NCI-H146 treated with DMSO at 0.1 percent for 48 hours (cell line): ENCODE data around the gene IYD.

Experiments
- DNase-seq: peaks from one replicate; lab custom pipeline; 2025; ENCODE audit not compliant: unreplicated experiment; lab: John Stamatoyannopoulos, UW

The IYD gene

GRCh38 chr6:150368762-150369161 lies at the start of gene IYD:
Gene IYD, plus strand, starts transcription at chr6:150369012. Its CDS starts 20 bp downstream, at chr6:150369032.
- DNase-seq: no peak

GRCh38 chr6:150319924-150320323 lies 48.9 kb upstream of the IYD start:
- DNase-seq: no peak

DNA sequence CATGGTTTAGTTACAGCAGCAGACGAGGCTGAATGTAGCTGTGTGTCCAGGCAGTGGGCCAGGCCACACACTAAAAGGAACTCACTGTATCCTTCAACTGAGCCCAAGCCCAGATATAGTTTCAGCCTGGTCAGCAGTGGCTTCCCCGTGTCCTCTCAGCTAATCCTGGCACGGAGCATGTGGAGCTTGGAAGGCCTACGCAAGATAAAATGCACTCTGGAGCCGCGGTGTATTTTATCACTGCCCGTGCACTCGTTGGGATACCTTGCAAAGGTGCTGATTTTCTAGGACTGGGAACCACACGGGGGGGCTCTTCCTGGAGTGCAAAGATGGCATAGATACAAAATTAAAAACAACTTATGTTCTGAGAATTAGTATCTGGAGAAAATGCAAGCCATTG lies 48.4 kb upstream of the IYD start:
- DNase-seq: no peak

DNA sequence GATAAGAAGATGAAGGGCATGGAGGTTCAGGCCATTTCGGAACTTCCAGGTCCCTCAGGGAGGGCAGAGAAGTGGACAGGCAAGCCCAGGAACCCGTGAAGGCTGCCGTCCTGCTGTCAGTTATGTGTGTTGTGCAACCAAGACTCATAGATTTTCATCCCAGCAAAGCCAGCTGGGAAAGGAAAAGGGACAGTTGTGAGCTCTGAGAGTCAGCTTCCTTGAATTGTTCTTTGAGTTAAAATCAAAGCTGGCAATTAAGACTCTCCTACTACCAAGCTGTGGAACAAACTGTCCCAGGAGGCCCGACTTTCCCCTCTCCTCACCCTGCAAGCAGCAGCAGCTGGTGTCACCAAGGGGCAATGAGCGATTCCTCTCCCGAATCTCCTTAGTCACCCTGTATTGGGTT lies 46.3 kb upstream of the IYD start:
- no peak for DNase-seq

GRCh38 chr6:150323205-150323604 lies 45.6 kb upstream of the IYD start:
- no peak for DNase-seq

DNA sequence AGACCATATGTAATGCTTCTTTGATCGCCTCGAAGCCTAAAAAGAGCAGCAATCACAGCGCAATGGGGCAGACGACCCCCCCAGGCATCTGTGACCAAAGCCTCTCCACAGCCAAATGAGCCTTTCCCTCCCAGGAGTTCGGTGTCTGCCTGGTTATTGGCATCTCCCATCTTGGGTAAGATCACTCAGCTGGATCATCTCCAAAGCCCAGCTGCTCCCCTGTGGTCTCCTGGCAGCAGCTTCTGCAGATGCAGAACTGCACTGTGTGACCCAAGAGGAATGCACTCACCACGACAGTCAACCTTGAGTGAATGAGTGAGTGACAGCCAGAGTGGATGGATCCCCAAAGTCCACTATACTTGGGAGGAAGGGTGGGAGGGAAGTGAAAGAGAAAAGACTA lies 44.8 kb upstream of the IYD start:
- DNase-seq: no peak

GRCh38 chr6:150325066-150325772 lies 43.6 kb upstream of the IYD start:
- no peak for DNase-seq

GRCh38 chr6:150327117-150327774 lies 41.6 kb upstream of the IYD start:
- DNase-seq: no peak

- no peak for DNase-seq
These were observed 39.9 kb upstream of the IYD start for GRCh38 chr6:150328744-150329405.

GRCh38 chr6:150331344-150331743 lies 37.5 kb upstream of the IYD start:
- no peak for DNase-seq

GRCh38 chr6:150332939-150333584 lies 35.8 kb upstream of the IYD start:
- DNase-seq: no peak

DNA sequence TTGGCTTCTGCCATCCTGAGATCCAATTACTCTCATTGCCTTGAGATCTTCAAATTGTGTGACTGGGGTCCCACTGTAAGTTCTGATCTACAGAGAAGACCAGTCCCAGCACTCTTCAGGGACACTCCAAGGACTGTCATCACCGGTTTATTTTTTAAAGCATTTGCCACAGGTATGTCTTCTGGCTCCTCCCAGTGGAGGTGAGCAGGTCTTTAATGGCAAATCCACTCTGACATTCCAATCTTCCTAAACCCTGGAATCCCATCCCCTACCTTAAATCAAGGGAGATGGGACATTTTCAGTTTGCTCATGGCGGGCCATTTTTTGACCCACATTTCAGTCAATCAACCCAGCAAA lies 35.2 kb upstream of the IYD start:
- DNase-seq: no peak

DNA sequence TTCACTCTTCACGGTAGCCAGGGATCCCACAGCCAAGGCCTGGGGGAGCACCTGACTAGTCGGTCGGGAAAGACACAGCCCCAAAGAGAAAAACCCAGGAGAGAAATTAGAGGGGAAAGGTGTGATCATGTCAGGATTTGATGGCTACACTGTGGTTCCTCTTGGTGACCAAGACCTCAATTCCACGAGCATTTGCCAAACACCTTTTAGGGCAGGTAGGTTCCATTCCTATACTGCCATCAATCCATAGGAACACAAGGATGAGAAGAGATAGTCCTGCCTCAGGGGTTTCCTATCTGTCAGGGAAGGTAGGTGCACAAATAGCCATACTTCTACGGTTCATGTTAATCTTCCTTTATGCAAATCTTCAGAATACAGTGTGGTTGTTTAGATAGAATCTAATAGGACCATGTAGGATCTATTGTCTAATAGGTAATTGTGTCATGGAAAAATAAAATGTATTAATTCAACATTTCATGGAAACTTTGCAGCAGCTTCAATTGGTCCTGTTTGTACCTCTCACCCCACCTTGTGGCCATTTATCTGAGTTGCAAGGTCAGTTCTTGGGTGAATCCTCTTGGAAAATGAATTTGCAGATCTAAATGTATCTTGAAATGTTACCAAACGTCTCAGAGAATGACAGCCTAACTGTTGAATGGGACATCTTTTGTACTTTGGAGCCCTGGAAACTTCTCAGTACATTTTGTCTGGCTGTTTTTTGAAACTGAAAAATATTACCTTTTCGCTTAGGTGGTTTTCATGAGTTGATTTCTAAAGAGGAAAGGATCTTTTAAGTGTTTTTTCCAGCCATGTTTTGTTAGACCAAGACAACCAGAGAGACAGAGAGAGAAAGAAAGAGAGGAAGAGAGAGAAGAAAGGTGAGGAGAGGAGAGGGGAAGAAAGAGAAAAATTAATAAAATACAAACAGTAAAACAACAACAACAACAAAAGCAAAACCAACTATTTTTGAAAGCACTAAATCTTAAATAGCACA lies 33.7 kb upstream of the IYD start:
- DNase-seq: peak; percentile 74

DNA sequence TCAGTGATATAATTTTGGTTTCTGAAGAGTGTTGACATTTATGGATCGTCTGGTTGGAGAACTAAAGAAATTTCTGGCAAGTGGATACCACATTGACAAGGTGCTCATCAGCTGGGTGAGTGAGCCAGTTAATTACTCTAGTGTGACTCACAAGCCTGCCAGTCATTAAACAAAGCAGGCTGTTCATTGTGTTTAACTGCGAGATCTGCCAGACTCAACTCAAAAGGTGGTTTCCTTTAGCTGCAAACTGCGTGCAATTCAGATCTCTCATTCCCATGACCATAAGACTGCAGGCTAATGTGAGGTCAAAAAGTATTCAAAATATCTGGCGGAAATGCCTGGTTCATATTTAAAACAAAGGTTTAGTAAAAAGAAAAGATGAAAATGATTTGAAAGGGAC lies 32.5 kb upstream of the IYD start:
- DNase-seq: peak; percentile 87

DNA sequence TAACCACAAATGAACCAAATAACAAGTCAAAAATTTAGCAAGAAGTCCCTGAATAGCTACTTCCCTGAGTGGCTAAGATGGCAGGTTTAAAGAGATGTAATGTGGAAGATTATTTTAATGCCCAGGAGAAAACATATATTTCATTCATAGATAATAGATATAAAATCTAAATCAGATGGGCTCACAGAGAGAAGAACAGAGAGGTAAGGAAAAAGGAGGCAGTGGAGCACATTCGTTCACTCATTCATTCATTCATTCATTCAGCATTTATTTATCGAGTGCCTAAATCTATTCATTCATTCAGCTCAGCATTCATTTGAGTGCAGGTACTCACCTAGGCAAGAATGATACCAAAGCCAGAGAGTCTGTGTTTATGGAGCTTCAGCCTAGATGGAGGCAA lies 32.1 kb upstream of the IYD start:
- DNase-seq: no peak

DNA sequence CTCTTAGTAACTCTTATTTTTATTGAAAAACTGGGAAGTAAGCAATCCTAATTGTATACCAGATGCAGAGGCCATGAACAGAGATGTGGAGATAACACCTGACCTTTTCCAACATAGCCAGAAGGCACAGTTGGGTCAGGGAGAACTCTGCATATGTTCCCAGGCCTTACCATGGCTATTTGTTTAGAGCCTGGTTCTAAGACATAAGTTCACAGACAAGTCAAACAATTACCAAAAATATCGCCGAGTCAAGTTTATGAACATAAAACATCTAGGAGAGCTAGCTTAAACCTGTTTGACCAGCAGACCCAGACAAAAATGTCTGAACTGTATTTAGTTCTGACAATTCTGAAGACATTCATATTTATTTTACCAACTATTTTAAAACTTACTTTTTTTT lies 26.7 kb upstream of the IYD start:
- no peak for DNase-seq

DNA sequence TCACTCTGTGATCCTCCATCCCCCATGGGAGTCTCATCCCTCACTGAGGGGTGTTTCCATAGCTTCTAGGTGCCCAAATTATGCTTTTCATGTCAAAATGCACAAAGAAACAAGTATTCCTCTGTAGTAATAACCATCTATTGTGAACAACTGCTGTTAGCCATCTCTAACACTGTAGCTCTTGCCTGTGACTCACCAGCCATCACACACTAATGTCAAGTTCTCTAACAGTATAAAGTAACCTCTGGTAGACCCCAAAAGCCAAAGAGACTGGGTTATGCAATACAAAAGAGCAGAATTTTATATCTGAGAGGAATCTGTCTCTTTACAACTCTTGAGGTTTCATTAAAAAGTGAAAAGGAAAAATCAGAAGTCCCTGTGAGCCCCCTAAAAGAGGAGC lies 25.4 kb upstream of the IYD start:
- no peak for DNase-seq

GRCh38 chr6:150345781-150346180 lies 23.0 kb upstream of the IYD start:
- DNase-seq: no peak

GRCh38 chr6:150346346-150346745 lies 22.5 kb upstream of the IYD start:
- no peak for DNase-seq

DNA sequence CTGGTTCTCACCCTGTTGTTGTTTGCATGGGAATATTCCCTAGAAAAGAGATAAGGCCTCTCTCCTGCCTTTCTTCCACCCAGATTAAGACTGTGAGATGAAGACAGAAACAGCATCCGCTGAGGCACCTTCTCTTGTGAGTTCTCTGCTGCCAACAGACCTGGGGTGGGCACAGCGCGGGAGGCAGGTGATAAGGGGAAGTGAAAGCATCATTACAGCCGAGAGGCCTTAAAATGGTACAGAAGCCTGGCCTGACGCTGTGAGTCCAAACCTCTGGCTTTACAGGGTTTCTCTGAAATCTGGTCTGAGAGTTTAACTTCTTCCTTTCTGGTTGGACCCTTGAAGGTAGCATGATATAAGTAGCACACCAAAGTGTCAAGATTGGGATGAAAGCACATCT lies 21.0 kb upstream of the IYD start:
- DNase-seq: no peak

DNA sequence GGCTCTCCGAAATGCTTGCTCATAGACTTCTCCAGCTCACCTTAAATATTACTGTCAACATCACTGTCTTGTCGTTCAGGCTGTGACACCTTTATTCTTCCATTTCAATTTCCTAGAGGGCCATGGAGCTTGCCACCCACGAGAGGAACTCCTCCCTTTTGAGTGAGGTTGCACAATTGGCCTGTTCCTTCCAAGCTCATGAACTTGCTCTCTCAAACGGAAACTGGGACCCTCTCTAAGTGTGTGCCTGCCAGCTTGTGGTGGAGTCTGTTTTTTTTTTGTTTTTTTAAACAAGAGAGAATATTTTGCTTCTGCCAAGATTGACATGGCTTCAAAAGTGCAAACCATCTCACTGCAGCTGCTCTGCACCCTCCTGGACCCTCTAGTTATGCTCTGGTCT lies 19.3 kb upstream of the IYD start:
- no peak for DNase-seq
